Mammary epithelial cell (primary cell): ENCODE measurements around the gene SMCR8.

ENCODE experiments used
- EZH2 ChIP-seq: IDR thresholded peaks from 2 replicates; pipeline ENCODE4 v1.6.1; 2012; ENCODE audit warnings: low read length, inconsistent platforms, borderline replicate concordance
- TF ChIP-seq, protein P1 (sequence below), 2 donors: IDR thresholded peaks in 1 of 2; conservative IDR thresholded peaks in 1 of 2; 2 replicates each; pipeline ENCODE4 v1.5.1; 2011 to 2012; ENCODE audit warnings: inconsistent platforms in 2 of 2, low read length in 2 of 2, mild to moderate bottlenecking in 2 of 2, control low read depth in 1 of 2, low read depth in 1 of 2; ENCODE audit not compliant: insufficient read depth in 1 of 2; ENCODE audit errors: extremely low read depth in 1 of 2

DNA sequence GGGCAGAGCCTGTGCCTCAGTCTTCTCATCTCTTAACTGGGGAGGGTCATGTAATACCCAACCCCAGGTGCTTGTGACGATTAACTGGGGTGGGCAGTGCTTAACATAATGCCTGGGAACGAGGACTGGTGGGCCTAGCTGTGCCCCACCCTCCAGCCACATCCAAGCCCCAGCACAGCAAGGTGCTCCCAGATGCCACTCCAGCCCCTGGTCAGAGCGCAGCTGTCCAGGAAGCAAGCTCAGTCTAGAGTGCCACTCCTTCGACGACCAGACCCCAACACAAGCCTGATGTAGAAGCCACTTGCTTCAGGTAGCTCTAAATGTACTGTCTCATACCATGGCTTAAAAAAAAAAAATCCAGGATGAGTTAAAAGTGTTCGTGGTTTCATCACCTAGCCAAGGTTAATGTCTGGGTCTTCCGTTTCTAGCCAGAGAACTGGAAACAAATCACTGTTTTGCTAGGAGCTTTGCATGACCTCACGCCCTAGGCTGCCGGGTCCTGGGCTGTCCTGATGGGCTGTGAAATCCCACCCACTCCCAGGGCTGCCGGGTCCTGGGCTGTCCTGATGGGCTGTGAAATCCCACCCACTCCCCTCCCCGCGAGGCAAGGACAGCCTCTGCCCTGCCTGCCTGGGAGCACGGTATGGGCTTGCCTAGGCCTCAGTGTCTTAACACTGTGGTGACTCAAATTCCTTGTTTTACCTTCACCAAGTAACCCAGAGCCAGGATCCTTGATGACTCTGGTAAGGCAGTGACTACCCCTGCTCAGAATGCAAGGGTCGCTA is 47.0 kb upstream of the SMCR8 start:
- no peak for TF ChIP-seq EZH2
- TF ChIP-seq, protein P1, sequence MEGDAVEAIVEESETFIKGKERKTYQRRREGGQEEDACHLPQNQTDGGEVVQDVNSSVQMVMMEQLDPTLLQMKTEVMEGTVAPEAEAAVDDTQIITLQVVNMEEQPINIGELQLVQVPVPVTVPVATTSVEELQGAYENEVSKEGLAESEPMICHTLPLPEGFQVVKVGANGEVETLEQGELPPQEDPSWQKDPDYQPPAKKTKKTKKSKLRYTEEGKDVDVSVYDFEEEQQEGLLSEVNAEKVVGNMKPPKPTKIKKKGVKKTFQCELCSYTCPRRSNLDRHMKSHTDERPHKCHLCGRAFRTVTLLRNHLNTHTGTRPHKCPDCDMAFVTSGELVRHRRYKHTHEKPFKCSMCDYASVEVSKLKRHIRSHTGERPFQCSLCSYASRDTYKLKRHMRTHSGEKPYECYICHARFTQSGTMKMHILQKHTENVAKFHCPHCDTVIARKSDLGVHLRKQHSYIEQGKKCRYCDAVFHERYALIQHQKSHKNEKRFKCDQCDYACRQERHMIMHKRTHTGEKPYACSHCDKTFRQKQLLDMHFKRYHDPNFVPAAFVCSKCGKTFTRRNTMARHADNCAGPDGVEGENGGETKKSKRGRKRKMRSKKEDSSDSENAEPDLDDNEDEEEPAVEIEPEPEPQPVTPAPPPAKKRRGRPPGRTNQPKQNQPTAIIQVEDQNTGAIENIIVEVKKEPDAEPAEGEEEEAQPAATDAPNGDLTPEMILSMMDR (conservative IDR thresholded peaks at IDR 0.05 in 1 of 2, IDR thresholded peaks at IDR 0.05 in 1 of 2; ENCODE audit: extremely low read depth in 1 of 2, insufficient read depth in 1 of 2, low read depth in 1 of 2, low read length in 2 of 2) = no peak
